GM18907 (cell line): ENCODE measurements around the gene TSPAN9.

Experiments used
- ATAC-seq: cut with Tn5 transposase; IDR thresholded peaks from one replicate; pipeline ENCODE4 v1.9.1; 2021; ENCODE audit warnings: mild to moderate bottlenecking, moderate library complexity; ENCODE audit not compliant: unreplicated experiment

TSPAN9 gene

GRCh38 chr12:3220382-3221321 lies 143.5 kb downstream of the TSPAN9 start:
- no peak for ATAC-seq

DNA sequence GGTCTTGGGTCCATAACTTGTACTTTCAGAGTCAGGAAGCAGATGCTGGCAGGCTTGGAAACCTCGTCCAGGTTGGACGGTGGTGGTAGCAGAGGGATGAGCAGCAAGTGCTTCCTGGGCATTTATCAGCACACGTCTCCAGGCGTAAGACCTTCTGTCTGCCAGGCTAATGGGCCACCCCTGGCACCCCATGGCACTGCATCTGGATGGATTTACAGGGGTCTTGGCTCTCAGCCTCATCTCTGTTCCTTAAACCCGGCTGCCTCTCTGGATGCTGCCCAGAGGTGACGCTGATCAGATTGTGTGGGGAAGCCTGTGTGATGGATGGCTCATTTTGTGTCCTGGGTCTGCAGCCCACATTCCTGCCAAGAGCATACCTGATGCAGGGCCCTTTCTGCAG lies 145.1 kb downstream of the TSPAN9 start:
- ATAC-seq: no peak

GRCh38 chr12:3222979-3223378 lies 145.8 kb downstream of the TSPAN9 start:
- no peak for ATAC-seq

DNA sequence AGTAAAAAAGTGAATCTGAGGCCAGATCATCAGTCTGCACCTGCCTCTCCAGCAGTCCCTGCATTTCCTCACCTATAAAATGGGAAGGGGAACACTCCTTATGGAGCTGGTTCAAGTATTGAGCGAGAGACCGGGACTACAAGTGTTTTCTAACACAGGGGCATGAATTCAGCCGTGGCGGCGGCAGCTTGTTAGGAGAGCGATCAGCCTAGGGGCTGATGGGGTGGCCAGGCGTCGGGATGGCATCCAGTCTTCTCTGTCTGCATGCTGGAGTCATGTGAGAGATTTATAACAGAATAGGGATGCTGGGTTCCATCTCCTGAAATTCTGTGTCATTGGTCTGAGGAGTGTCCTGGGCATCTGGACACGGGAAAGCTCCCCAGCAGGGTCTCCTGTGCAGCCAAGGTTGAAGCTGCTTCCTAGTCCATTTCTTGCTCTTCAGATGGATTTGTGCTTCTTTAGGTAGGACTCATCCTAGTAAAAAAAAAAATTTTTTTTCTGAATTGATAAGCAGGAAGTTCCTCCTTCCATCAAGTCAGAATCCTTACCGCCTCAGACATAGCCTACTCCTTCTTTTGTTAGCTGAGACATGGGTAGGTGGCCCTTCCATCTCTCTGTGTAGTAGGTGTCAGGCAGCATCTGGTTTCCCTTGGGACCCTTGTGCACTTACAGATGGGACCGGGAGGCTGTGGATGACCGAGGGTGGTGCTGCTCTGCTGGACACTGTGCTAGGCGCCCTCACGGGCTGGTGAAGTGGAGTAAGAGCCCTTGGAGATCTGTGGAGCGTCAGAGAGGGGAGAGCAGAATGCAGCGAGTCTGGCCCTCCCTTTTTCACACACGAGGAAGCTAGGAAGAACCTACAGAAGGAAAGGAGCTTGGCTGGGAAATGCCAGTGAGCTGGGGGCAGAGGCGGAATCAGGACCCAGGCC lies 146.7 kb downstream of the TSPAN9 start:
- ATAC-seq: no peak

GRCh38 chr12:3224530-3224903 lies 147.3 kb downstream of the TSPAN9 start:
- no peak for ATAC-seq

DNA sequence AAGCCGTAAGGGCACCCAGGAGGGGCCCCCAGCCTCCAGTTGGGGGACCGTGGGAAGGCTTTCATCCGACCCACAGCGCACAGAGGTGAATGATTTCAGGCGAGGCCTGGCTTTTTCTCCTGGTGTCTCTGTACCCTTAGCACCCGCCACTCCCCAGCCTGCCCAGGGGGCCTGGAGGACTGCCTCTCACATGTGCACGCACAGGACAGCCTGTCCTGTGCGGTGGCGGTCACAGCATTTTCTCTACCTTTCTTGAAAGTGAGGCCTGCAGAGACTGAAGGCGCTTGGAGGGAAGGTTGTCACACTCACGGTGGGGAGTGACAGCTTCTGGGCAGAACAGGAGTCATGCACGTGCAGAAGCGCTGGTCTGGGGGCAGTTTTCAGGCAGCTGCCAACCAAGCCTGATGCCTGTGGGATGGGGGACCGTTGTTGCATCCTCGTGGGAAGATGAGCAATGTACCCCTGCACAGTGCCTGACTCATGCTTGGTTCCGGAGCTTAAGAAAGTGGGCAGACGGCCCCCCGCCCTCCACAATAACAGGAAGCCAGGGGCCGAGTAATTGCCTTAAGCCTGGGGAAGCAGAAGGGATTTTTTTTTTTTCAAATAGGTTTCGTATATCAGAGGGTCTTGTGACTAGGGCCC lies 148.1 kb downstream of the TSPAN9 start:
- ATAC-seq: no peak

DNA sequence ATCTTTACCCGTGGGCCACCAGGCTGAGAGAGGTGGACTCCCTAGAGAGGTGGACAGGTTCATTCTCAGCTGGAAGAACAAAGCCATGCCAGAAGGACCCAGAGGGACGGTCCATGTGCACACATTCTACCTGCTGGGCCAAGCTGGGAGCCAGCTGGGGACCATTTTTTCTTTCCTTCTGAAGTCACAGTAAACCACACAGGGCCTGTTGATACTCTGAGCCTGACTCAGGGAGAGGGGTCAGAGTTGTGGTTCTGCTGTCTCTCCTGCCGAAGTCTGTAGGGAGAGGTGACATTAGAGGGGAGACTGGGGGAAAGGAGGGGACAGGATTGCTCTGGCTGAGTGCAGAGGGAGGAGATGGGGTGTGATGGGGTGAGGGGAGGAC lies 148.6 kb downstream of the TSPAN9 start:
- no peak for ATAC-seq

GRCh38 chr12:3226264-3226663 lies 149.1 kb downstream of the TSPAN9 start:
- no peak for ATAC-seq

- no peak for ATAC-seq
Observed at GRCh38 chr12:3227076-3227975, 150.1 kb downstream of the TSPAN9 start.

DNA sequence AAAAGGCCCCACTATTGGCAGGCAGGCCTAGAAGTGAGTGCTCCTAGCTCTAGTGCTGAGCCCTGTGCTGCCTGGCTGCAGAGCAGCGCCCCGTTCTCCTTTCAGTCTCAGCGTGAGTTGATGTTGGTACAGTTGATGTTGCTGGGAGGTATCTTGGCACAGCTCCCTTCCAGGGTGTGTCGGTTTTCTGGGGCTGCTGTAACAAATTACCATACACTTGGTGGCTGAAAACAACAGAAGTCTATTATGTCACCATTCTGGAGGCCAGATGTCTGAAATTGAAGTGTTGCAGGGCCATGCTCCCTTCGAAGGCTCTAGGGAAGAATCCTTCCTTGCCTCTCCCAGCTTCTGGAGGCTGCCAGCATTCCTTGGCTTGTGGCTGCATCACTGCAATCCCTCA lies 151.4 kb downstream of the TSPAN9 start:
- no peak for ATAC-seq

DNA sequence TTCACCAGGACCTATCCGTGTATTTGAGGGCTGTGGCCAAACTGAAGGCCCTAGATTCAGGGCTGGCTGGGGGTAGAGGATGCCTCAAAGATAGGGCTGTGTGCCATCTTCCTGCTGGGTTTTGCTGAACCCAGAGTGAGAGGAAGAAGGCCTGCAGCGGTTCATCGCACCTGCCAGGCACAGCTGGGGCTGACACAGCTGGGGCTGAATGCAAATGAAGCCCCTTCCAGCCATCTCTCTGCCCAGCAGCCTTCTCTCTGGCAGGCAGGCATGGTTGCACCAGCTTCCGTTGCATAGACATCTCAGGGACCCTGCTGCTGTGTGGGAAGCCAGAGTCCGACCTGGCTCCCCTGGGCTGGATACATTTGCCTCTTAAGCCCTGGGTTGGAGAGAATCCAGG lies 152.4 kb downstream of the TSPAN9 start:
- ATAC-seq: peak; percentile 48

GRCh38 chr12:3230758-3231375 lies 153.7 kb downstream of the TSPAN9 start:
- no peak for ATAC-seq

GRCh38 chr12:3231399-3231876 lies 154.3 kb downstream of the TSPAN9 start:
- no peak for ATAC-seq

DNA sequence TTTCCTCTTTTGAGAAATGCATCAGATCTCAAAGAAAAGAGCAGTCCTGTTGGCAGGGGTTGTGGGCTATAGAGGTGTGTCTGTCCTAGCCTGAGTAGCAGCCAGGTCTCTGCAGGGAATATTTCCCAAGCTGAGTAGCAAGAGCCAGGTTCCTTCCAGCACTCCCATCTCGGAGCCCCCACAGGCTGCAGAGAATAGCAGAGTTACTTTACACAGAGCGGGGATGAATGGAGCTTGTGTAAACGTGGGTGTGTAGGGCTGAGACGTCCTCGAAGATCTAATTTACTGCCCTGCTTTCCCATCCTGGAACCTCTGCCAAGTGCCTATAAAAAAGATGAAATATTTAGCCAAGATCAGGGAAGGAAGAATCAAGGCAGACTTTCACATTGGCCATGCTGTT lies 156.6 kb downstream of the TSPAN9 start:
- no peak for ATAC-seq

DNA sequence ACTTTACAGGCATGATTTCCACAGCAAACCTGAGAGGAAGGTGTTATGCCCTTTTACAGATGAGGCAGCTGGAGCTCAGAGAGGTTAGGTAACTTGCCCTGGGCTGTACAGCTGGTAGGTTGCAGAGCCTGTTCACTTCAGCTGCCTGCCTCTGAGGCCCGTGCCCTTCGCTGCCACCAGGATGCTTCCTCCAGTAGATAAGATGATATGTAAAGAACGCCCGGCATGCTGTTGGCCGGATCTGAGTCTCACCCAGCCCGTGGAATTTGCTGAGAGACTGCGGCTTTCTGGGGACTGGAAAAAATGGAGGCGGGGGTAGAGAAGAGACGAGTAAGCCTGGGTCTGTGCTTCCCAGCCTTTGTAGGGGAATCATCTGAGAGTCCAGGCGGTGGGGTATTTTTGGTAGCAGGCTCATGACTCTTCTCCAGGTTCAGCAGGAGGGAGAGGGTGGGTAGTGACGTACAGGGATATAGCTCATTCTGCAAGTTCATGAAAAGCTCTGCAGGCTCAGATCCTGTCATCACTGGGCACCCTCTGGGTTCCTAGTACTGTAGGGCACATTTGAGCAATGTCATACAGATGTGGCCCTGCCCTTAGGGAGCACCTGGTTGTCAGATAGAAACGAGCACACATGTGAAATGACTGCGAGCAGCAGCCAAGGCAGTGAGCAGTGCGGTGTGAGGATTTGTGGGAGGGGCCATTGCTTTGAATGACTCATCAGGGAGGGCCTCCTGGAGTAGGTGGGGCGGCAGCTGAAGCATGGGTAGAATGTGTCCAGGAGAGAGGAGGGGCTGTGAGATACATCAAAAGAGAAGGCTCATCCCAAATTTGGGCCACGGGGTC lies 159.4 kb downstream of the TSPAN9 start:
- no peak for ATAC-seq

DNA sequence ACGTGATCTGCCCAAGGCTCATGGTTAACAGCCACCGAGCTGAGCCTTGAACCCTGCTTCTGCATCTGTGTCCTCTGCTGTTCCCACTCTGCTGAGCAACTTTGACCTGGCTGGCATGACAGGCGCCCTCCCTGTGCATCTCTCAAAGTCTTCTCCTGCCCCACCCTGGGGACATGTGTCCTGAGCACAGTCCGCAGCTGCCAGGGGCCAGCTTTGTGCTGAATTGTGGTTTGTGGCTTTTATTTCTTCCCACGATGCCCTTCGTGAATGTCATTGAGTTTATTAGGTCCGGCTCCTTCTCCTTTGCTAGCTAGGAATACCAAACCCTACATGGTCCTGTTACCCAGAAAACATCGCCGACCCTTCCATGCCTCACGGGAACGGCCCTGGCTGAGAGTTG lies 161.0 kb downstream of the TSPAN9 start:
- no peak for ATAC-seq

GRCh38 chr12:3241621-3242020 lies 164.4 kb downstream of the TSPAN9 start:
- no peak for ATAC-seq

DNA sequence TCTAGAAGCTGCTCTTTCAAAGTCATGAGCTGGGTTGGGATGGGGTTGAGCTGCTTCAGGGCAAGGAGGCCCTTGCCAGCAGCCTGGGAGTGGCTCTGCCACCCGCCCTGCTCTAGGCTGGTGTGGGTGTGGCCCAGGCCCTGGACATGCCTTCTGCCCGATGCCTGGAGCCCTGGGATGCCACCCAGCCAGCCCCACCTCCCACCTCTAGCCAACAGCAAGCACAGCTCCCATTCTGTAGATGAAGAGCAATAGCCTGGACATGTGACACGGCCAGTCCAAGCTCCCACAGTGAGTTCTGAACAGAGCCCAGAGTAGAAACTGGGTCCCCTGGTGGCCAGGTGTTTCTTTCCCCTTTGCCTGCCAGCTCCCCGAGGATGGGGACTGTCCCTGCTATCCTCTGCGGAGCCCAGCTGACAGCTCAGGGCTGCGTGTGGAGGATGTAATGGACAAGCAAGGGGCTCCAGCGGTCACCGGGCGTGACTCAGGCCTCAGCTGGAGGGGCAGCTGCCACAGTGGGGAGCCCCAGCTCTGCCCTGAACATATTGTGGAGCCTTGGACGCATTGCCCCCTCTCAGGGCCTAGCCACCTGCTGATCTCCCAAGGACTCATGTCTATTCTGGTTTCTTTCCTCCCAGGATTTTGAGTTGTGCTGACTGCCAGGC lies 165.2 kb downstream of the TSPAN9 start:
- no peak for ATAC-seq
